ENCODE measurements around the gene ADORA2A. TPM values are rescaled to one million over a fixed set of nuclear protein-coding genes. Genes with fewer than 3 reads are reported as not detected.

ADORA2A gene
- total RNA-seq, 1 experiment from 2014 or later, result 3.6 TPM

- RAD21 ChIA-PET (ENCODE audit: low non-redundant PET in 1 of 2, low total read pairs in 2 of 2, uncharacterized antibody in 2 of 2, unreplicated experiment in 2 of 2), result no interaction called here
- no peak for ATAC-seq
- H4K20me1 ChIP-seq (ENCODE audit: insufficient read depth), result no peaks in the 10 kb centered on the region
Observed at GRCh38 chr22:24451162-24451561, 23.8 kb downstream of the ADORA2A start.

More at GRCh38 chr22:24451162-24451561, 23.8 kb downstream of the ADORA2A start:
- H3K79me2 ChIP-seq (ENCODE audit: insufficient read depth, low read length), result no peaks in the 10 kb centered on the region
- peaks cover 0 to 4% of the 10 kb centered on the region in 2 experiments; a peak in 2 of 4 replicates for H3K9me3 ChIP-seq (ENCODE audit: control insufficient read depth in 1 of 2, insufficient read depth in 1 of 2, low read depth in 1 of 2, low read length in 2 of 2)
- H3K9ac ChIP-seq (ENCODE audit: low read length), result no peak overlapping the region
- no peaks in the 10 kb centered on the region for H3K36me3 ChIP-seq (ENCODE audit: control insufficient read depth in 1 of 2, insufficient read depth in 2 of 2, low read length in 2 of 2)
- ChIA-PET POLR2A (no interaction called here), CTCF (no interaction called here)
- no peak overlapping the region for H3K4me3 ChIP-seq (replicated peaks in 1 of 2; ENCODE audit: low read depth in 1 of 2, low read length in 2 of 2)
- TF ChIP-seq RAD21 (IDR thresholded peaks at IDR 0.05; ENCODE audit: low read depth) (no peak), CBX3 (IDR thresholded peaks at IDR 0.05; ENCODE audit: low read depth) (no peak), TCF7L2 (IDR thresholded peaks at IDR 0.05; ENCODE audit: borderline replicate concordance, extremely low read depth, insufficient read depth, insufficient read length) (no peak), SP1 (IDR thresholded peaks at IDR 0.05; ENCODE audit: low read depth) (no peak), SIN3A (IDR thresholded peaks at IDR 0.05; ENCODE audit: low read depth) (no peak), CTCF (IDR thresholded peaks at IDR 0.05 in 2 of 3, conservative IDR thresholded peaks at IDR 0.05 in 1 of 3; ENCODE audit: borderline replicate concordance in 1 of 3, insufficient read depth in 1 of 3, low read depth in 2 of 3, low read length in 2 of 3) (no peak), CEBPB (IDR thresholded peaks at IDR 0.05; ENCODE audit: low read depth) (no peak), SRF (IDR thresholded peaks at IDR 0.05; ENCODE audit: low read depth) (no peak), POLR2AphosphoS5 (IDR thresholded peaks at IDR 0.05; ENCODE audit: low read depth, low read length) (no peak), JUND (IDR thresholded peaks at IDR 0.05) (no peak), MAX (IDR thresholded peaks at IDR 0.05) (no peak), EGR1 (IDR thresholded peaks at IDR 0.05; ENCODE audit: low read depth) (no peak), EZH2 (IDR thresholded peaks at IDR 0.05) (no peak), YY1 (IDR thresholded peaks at IDR 0.05; ENCODE audit: extremely low read depth, insufficient replicate concordance, low read depth, low read length) (no peak), REST (IDR thresholded peaks at IDR 0.05; ENCODE audit: low read depth) (no peak), ATF3 (IDR thresholded peaks at IDR 0.05) (no peak), FOSL1 (IDR thresholded peaks at IDR 0.05; ENCODE audit: low read depth) (no peak), ZNF274 (IDR thresholded peaks at IDR 0.05; ENCODE audit: low read depth, low read length) (no peak), ELF1 (IDR thresholded peaks at IDR 0.05; ENCODE audit: borderline replicate concordance, low read depth) (no peak)
- no peak overlapping the region for H3K27ac ChIP-seq (ENCODE audit: low read depth, low read length)
- no TSS peak for BruUV-seq (replicated peaks)
- no peaks in the 10 kb centered on the region for H3K27me3 ChIP-seq (ENCODE audit: insufficient read depth, low read length)
- no peak for DNase-seq (ENCODE audit: low read depth, low spot score)
- H3K9me2 ChIP-seq (ENCODE audit: insufficient read depth), result no peaks in the 10 kb centered on the region
- no peaks in the 10 kb centered on the region for H3K4me1 ChIP-seq (ENCODE audit: control insufficient read depth in 1 of 2, insufficient read depth in 2 of 2, low read length in 2 of 2)
- intact Hi-C loops (cut with micrococcal nuclease), result no loop called here
- no peak overlapping the region for H3K4me2 ChIP-seq (ENCODE audit: low read length)
- no peak overlapping the region for H2AFZ ChIP-seq (ENCODE audit: low read depth, low read length, poor library complexity, severe bottlenecking)
